ENCODE results near the gene ZNF668. TPM values are rescaled to one million over a fixed set of nuclear protein-coding genes. Genes with fewer than 3 reads are reported as not detected.

ZNF668 gene
- total RNA-seq, 1 donor: 14.5 TPM

- no peak overlapping the region for H3K27ac ChIP-seq (ENCODE audit: low read depth, low read length)
- no peaks in the 10 kb centered on the region for H3K4me1 ChIP-seq (ENCODE audit: insufficient read depth, low read length)
- no peak overlapping the region for H2AFZ ChIP-seq (ENCODE audit: low read length)
- peaks cover 48% of the 10 kb centered on the region for H3K79me2 ChIP-seq (ENCODE audit: insufficient read depth, low read length)
- peaks cover 32% of the 10 kb centered on the region for H3K36me3 ChIP-seq (ENCODE audit: insufficient read depth, low read length)
- H4K20me1 ChIP-seq (ENCODE audit: insufficient read depth, low read length): no peaks in the 10 kb centered on the region
- H3K9me3 ChIP-seq (ENCODE audit: low read depth, low read length): no peaks in the 10 kb centered on the region
- no peak overlapping the region for H3K4me3 ChIP-seq (ENCODE audit: insufficient read depth, low read length)
- DNase-seq (ENCODE audit: insufficient read length, low spot score, missing footprints): peak; percentile 61
- no peaks in the 10 kb centered on the region for H3K27me3 ChIP-seq (ENCODE audit: insufficient read depth, low read length)
- H3K4me2 ChIP-seq (ENCODE audit: insufficient read depth, low read length): no peak overlapping the region
- TF ChIP-seq, protein P1, sequence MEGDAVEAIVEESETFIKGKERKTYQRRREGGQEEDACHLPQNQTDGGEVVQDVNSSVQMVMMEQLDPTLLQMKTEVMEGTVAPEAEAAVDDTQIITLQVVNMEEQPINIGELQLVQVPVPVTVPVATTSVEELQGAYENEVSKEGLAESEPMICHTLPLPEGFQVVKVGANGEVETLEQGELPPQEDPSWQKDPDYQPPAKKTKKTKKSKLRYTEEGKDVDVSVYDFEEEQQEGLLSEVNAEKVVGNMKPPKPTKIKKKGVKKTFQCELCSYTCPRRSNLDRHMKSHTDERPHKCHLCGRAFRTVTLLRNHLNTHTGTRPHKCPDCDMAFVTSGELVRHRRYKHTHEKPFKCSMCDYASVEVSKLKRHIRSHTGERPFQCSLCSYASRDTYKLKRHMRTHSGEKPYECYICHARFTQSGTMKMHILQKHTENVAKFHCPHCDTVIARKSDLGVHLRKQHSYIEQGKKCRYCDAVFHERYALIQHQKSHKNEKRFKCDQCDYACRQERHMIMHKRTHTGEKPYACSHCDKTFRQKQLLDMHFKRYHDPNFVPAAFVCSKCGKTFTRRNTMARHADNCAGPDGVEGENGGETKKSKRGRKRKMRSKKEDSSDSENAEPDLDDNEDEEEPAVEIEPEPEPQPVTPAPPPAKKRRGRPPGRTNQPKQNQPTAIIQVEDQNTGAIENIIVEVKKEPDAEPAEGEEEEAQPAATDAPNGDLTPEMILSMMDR (IDR thresholded peaks at IDR 0.05; ENCODE audit: extremely low read depth, low read depth, low read length): no peak
Observed at GRCh38 chr16:31082368-31083045, 8.5 kb upstream of the ZNF668 start.

DNA sequence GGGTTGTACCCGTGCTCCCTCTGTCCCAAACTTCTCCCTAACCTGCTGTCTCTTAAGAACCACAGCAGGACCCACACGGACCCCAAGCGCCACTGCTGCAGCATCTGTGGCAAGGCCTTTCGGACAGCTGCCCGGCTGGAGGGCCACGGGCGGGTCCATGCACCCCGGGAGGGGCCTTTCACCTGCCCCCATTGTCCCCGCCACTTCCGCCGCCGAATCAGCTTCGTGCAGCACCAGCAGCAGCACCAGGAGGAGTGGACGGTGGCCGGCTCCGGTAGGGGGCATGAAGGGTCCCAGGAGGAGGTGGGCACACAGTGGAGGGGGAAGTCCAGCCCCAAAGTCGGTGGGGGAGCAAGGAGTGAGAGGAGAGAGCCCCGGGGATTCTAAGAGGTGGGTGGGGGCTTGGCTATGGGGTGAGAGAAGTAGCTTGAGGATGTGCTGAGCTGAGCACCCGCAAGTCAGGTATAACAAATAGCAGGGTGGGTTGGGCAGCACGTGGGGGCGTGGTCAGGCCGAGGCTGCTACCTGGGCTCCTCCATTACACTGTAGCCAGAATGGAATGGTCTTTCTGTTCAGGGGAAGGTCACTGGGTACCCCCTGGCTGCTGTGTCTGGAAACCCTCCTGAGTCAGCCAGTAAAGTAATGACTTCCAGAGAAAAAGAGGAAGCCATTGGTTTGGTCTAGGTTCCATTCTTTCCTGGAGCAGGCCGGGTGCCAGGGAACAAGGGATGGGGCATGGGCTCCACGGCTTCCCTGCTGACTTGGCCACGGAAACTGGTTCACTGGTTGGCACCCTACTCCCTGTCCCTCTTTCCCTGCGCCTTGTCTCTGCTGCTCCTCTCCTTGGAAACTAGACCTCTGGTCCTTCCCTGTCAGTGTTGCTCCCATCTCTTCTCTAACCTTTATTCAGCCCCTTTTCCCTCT lies 7.7 kb upstream of the ZNF668 start:
- Histone ChIP-seq H4K20me1 (ENCODE audit: insufficient read depth, low read length) (peaks cover 2% of the 10 kb centered on the region), H3K36me3 (ENCODE audit: insufficient read depth, low read length) (peaks cover 40% of the 10 kb centered on the region), H3K27ac (ENCODE audit: low read depth, low read length) (no peak overlapping the region), H3K9me3 (ENCODE audit: low read depth, low read length) (no peaks in the 10 kb centered on the region), H3K4me1 (ENCODE audit: insufficient read depth, low read length) (no peaks in the 10 kb centered on the region), H3K27me3 (ENCODE audit: insufficient read depth, low read length) (no peaks in the 10 kb centered on the region), H3K79me2 (ENCODE audit: insufficient read depth, low read length) (peaks cover 57% of the 10 kb centered on the region), H2AFZ (ENCODE audit: low read length) (no peak overlapping the region), H3K4me2 (ENCODE audit: insufficient read depth, low read length) (no peak overlapping the region), H3K4me3 (ENCODE audit: insufficient read depth, low read length) (no peak overlapping the region)
- TF ChIP-seq, protein P1 (IDR thresholded peaks at IDR 0.05; ENCODE audit: extremely low read depth, low read depth, low read length): no peak
- DNase-seq (ENCODE audit: insufficient read length, low spot score, missing footprints): peak; percentile 72

DNA sequence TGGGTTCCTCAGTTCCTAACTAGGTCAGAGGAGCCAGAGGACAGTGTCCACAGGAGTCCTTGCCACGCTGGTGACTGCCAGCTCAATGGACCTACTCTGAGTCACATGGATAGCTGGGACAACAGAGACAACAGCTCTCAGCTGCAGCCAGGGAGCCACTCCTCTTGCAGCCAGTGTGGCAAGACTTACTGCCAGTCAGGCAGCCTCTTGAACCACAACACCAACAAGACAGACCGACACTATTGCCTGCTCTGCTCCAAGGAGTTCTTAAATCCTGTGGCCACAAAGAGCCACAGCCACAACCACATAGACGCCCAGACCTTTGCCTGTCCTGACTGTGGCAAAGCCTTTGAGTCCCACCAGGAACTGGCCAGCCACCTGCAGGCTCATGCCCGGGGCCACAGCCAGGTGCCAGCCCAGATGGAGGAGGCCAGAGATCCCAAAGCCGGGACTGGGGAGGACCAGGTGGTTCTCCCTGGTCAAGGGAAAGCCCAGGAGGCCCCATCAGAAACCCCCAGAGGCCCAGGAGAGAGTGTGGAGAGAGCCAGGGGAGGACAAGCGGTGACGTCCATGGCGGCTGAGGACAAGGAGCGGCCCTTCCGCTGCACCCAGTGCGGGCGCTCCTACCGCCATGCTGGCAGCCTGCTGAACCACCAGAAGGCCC lies 6.8 kb upstream of the ZNF668 start:
- no peak overlapping the region for H3K27ac ChIP-seq (ENCODE audit: low read depth, low read length)
- H3K4me3 ChIP-seq (ENCODE audit: insufficient read depth, low read length): no peak overlapping the region
- TF ChIP-seq, protein P1 (IDR thresholded peaks at IDR 0.05; ENCODE audit: extremely low read depth, low read depth, low read length): no peak
- peaks cover 2% of the 10 kb centered on the region for H4K20me1 ChIP-seq (ENCODE audit: insufficient read depth, low read length)
- no peaks in the 10 kb centered on the region for H3K4me1 ChIP-seq (ENCODE audit: insufficient read depth, low read length)
- peak; percentile 52 for DNase-seq (ENCODE audit: insufficient read length, low spot score, missing footprints)
- H2AFZ ChIP-seq (ENCODE audit: low read length): no peak overlapping the region
- no peaks in the 10 kb centered on the region for H3K9me3 ChIP-seq (ENCODE audit: low read depth, low read length)
- no peaks in the 10 kb centered on the region for H3K27me3 ChIP-seq (ENCODE audit: insufficient read depth, low read length)
- peaks cover 45% of the 10 kb centered on the region for H3K36me3 ChIP-seq (ENCODE audit: insufficient read depth, low read length)
- no peak overlapping the region for H3K4me2 ChIP-seq (ENCODE audit: insufficient read depth, low read length)
- peaks cover 65% of the 10 kb centered on the region for H3K79me2 ChIP-seq (ENCODE audit: insufficient read depth, low read length)

Measured in osteoblast (primary cell).